Activated naive CD8-positive, alpha-beta T cell (primary cell): ENCODE results near the gene ALG13.
A peak's percentile ranks its signal among the peaks of the same experiment; 100 is the strongest.
"Not testable (repeated sequence)": the region's sequence is repeated elsewhere in the genome, so short reads cannot be mapped to it uniquely, and the experiment has no call there.

Experiments used
- H3K27ac Mint-ChIP-seq: one replicate; pipeline ENCODE4 v1.8.0; 2021; ENCODE audit warnings: mixed read lengths
- H3K27me3 Mint-ChIP-seq: one replicate; pipeline ENCODE4 v1.8.0; 2021; ENCODE audit warnings: mixed read lengths
- H3K36me3 Mint-ChIP-seq: one replicate; pipeline ENCODE4 v1.8.0; 2021; ENCODE audit warnings: mixed read lengths
- H3K4me1 Mint-ChIP-seq: one replicate; pipeline ENCODE4 v1.8.0; 2021; ENCODE audit warnings: low read depth, mixed read lengths
- H3K4me3 Mint-ChIP-seq: one replicate; pipeline ENCODE4 v1.8.0; 2021; ENCODE audit warnings: mild to moderate bottlenecking, mixed read lengths
- H3K9me3 Mint-ChIP-seq: one replicate; pipeline ENCODE4 v1.8.0; 2021; ENCODE audit warnings: low read depth, mixed read lengths

ALG13 gene

GRCh38 chrX:111680988-111681779 lies at the start of gene ALG13:
Gene ALG13 (plus strand): TSS chrX:111681170. CDS start chrX:111681219, 49 bp downstream.
- Mint-ChIP-seq H3K4me1 (peaks cover 36% of the 10 kb centered on the region), H3K4me3 (peak within 1 kb of the TSS; percentile 91), H3K27ac (peak within 1 kb of the TSS; percentile 95), H3K36me3 (peaks cover 9% of the 10 kb centered on the region), H3K9me3 (no peaks in the 10 kb centered on the region), H3K27me3 (no peaks in the 10 kb centered on the region)

GRCh38 chrX:111634823-111635729 lies 45.9 kb upstream of the ALG13 start:
- H3K27me3 Mint-ChIP-seq, result peaks cover 3% of the 10 kb centered on the region
- H3K4me3 Mint-ChIP-seq, result no peak overlapping the region
- H3K9me3 Mint-ChIP-seq, result no peaks in the 10 kb centered on the region
- H3K36me3 Mint-ChIP-seq, result no peaks in the 10 kb centered on the region
- no peak overlapping the region for H3K27ac Mint-ChIP-seq
- H3K4me1 Mint-ChIP-seq, result no peaks in the 10 kb centered on the region

- H3K9me3 Mint-ChIP-seq, result no peaks in the 10 kb centered on the region
- H3K27me3 Mint-ChIP-seq, result peaks cover 1% of the 10 kb centered on the region
- no peak overlapping the region for H3K4me3 Mint-ChIP-seq
- H3K27ac Mint-ChIP-seq, result no peak overlapping the region
- no peaks in the 10 kb centered on the region for H3K36me3 Mint-ChIP-seq
- no peaks in the 10 kb centered on the region for H3K4me1 Mint-ChIP-seq
Observed at GRCh38 chrX:111641969-111642368, 39.0 kb upstream of the ALG13 start.

GRCh38 chrX:111645165-111645564 lies 35.8 kb upstream of the ALG13 start:
- not testable (repeated sequence) for H3K27me3 Mint-ChIP-seq, H3K4me1 Mint-ChIP-seq, H3K4me3 Mint-ChIP-seq, H3K27ac Mint-ChIP-seq, H3K36me3 Mint-ChIP-seq, H3K9me3 Mint-ChIP-seq

GRCh38 chrX:111645607-111646006 lies 35.4 kb upstream of the ALG13 start:
- no peaks in the 10 kb centered on the region for H3K36me3 Mint-ChIP-seq
- H3K4me1 Mint-ChIP-seq, result no peaks in the 10 kb centered on the region
- H3K27me3 Mint-ChIP-seq, result no peaks in the 10 kb centered on the region
- no peak overlapping the region for H3K27ac Mint-ChIP-seq
- H3K4me3 Mint-ChIP-seq, result no peak overlapping the region
- no peaks in the 10 kb centered on the region for H3K9me3 Mint-ChIP-seq

GRCh38 chrX:111646515-111646914 lies 34.5 kb upstream of the ALG13 start:
- H3K27ac Mint-ChIP-seq, result no peak overlapping the region
- H3K36me3 Mint-ChIP-seq, result no peaks in the 10 kb centered on the region
- no peaks in the 10 kb centered on the region for H3K4me1 Mint-ChIP-seq
- no peaks in the 10 kb centered on the region for H3K27me3 Mint-ChIP-seq
- H3K9me3 Mint-ChIP-seq, result no peaks in the 10 kb centered on the region
- no peak overlapping the region for H3K4me3 Mint-ChIP-seq

- Mint-ChIP-seq H3K36me3 (no peaks in the 10 kb centered on the region), H3K9me3 (no peaks in the 10 kb centered on the region)
Observed at GRCh38 chrX:111648802-111649201, 32.2 kb upstream of the ALG13 start.

GRCh38 chrX:111649638-111650037 lies 31.3 kb upstream of the ALG13 start:
- no peaks in the 10 kb centered on the region for H3K36me3 Mint-ChIP-seq
- no peak overlapping the region for H3K27ac Mint-ChIP-seq
- no peaks in the 10 kb centered on the region for H3K9me3 Mint-ChIP-seq
- H3K4me1 Mint-ChIP-seq, result no peaks in the 10 kb centered on the region
- H3K4me3 Mint-ChIP-seq, result no peak overlapping the region
- H3K27me3 Mint-ChIP-seq, result no peaks in the 10 kb centered on the region

More at GRCh38 chrX:111648802-111649201, 32.2 kb upstream of the ALG13 start:
- no peak overlapping the region for H3K27ac Mint-ChIP-seq
- no peaks in the 10 kb centered on the region for H3K4me1 Mint-ChIP-seq
- no peak overlapping the region for H3K4me3 Mint-ChIP-seq
- no peaks in the 10 kb centered on the region for H3K27me3 Mint-ChIP-seq

- H3K9me3 Mint-ChIP-seq, result no peaks in the 10 kb centered on the region
- no peak overlapping the region for H3K4me3 Mint-ChIP-seq
- H3K36me3 Mint-ChIP-seq, result no peaks in the 10 kb centered on the region
- H3K4me1 Mint-ChIP-seq, result no peaks in the 10 kb centered on the region
- H3K27me3 Mint-ChIP-seq, result no peaks in the 10 kb centered on the region
- H3K27ac Mint-ChIP-seq, result no peak overlapping the region
Observed at GRCh38 chrX:111650845-111651244, 30.1 kb upstream of the ALG13 start.

GRCh38 chrX:111652719-111653118 lies 28.3 kb upstream of the ALG13 start:
- H3K4me1 Mint-ChIP-seq, result no peaks in the 10 kb centered on the region
- H3K36me3 Mint-ChIP-seq, result no peaks in the 10 kb centered on the region
- no peak overlapping the region for H3K27ac Mint-ChIP-seq
- no peaks in the 10 kb centered on the region for H3K9me3 Mint-ChIP-seq
- no peaks in the 10 kb centered on the region for H3K27me3 Mint-ChIP-seq
- H3K4me3 Mint-ChIP-seq, result no peak overlapping the region

GRCh38 chrX:111661241-111661640 lies 19.7 kb upstream of the ALG13 start:
- no peaks in the 10 kb centered on the region for H3K27me3 Mint-ChIP-seq
- no peak overlapping the region for H3K4me3 Mint-ChIP-seq
- no peak overlapping the region for H3K27ac Mint-ChIP-seq
- H3K9me3 Mint-ChIP-seq, result no peaks in the 10 kb centered on the region
- H3K4me1 Mint-ChIP-seq, result no peaks in the 10 kb centered on the region
- no peaks in the 10 kb centered on the region for H3K36me3 Mint-ChIP-seq

GRCh38 chrX:111662292-111662691 lies 18.7 kb upstream of the ALG13 start:
- Mint-ChIP-seq H3K9me3 (no peaks in the 10 kb centered on the region), H3K36me3 (no peaks in the 10 kb centered on the region), H3K4me1 (no peaks in the 10 kb centered on the region), H3K4me3 (no peak overlapping the region), H3K27me3 (no peaks in the 10 kb centered on the region), H3K27ac (no peak overlapping the region)

- no peaks in the 10 kb centered on the region for H3K27me3 Mint-ChIP-seq
- no peak overlapping the region for H3K4me3 Mint-ChIP-seq
- H3K36me3 Mint-ChIP-seq, result no peaks in the 10 kb centered on the region
- no peaks in the 10 kb centered on the region for H3K9me3 Mint-ChIP-seq
- H3K4me1 Mint-ChIP-seq, result no peaks in the 10 kb centered on the region
- no peak overlapping the region for H3K27ac Mint-ChIP-seq
Observed at GRCh38 chrX:111671668-111672067, 9.3 kb upstream of the ALG13 start.

- Mint-ChIP-seq H3K27me3 (no peaks in the 10 kb centered on the region), H3K4me3 (no peak overlapping the region), H3K9me3 (no peaks in the 10 kb centered on the region), H3K4me1 (peaks cover 40% of the 10 kb centered on the region), H3K36me3 (peaks cover 11% of the 10 kb centered on the region), H3K27ac (no peak overlapping the region)
Observed at GRCh38 chrX:111687305-111687704, 6.3 kb downstream of the ALG13 start.

- H3K4me3 Mint-ChIP-seq, result no peak overlapping the region
- no peak overlapping the region for H3K27ac Mint-ChIP-seq
- H3K4me1 Mint-ChIP-seq, result peaks cover 8% of the 10 kb centered on the region
- H3K9me3 Mint-ChIP-seq, result no peaks in the 10 kb centered on the region
- no peaks in the 10 kb centered on the region for H3K36me3 Mint-ChIP-seq
- H3K27me3 Mint-ChIP-seq, result no peaks in the 10 kb centered on the region
Observed at GRCh38 chrX:111695297-111695880, 14.4 kb downstream of the ALG13 start.
